MCF 10A (cell line): Measurements from ENCODE around the gene ZNF598. TPM values are rescaled to one million over a fixed set of nuclear protein-coding genes. Genes with fewer than 3 reads are reported as not detected.

Source experiments
- BruUV-seq: library from RNA; stranded (reverse); fragments of 400-500 nt; replicated peaks from 2 replicates; lab custom pipeline; 2021; lab: Mats Ljungman, UMichigan
- CTCF ChIA-PET: fragments of 300-600 bp; sonication (Branson Sonifier 250); formaldehyde crosslinking; extraction: SDS; loops from one replicate; lab custom pipeline; 2021; ENCODE audit warnings: antibody characterized with exemption, inconsistent platforms; lab: Yijun Ruan, JAX
- POLR2A ChIA-PET: fragments of 300-600, 350-650 bp; sonication (Branson Sonifier 250); formaldehyde crosslinking; extraction: SDS; loops from one replicate; lab custom pipeline; 2020; ENCODE audit warnings: antibody characterized with exemption, inconsistent platforms; lab: Yijun Ruan, JAX
- DNase-seq: peaks from one replicate; pipeline ENCODE4 v3.0.0-alpha.2; 2018; ENCODE audit not compliant: unreplicated experiment
- H3K27ac Mint-ChIP-seq: one replicate; pipeline ENCODE4 v1.8.0; 2022; ENCODE audit warnings: mild to moderate bottlenecking, low read depth, mixed read lengths; ENCODE audit not compliant: unreplicated experiment
- H3K27me3 Mint-ChIP-seq: one replicate; pipeline ENCODE4 v1.8.0; 2022; ENCODE audit warnings: mixed read lengths; ENCODE audit not compliant: insufficient read depth, unreplicated experiment
- H3K36me3 Mint-ChIP-seq: one replicate; pipeline ENCODE4 v1.8.0; 2022; ENCODE audit warnings: mild to moderate bottlenecking, moderate library complexity, mixed read lengths; ENCODE audit not compliant: insufficient read depth, unreplicated experiment
- H3K4me1 Mint-ChIP-seq: one replicate; pipeline ENCODE4 v1.8.0; 2022; ENCODE audit warnings: mixed read lengths; ENCODE audit not compliant: insufficient read depth, unreplicated experiment
- H3K4me3 Mint-ChIP-seq: one replicate; pipeline ENCODE4 v1.8.0; 2022; ENCODE audit warnings: mild to moderate bottlenecking, moderate library complexity, mixed read lengths; ENCODE audit not compliant: unreplicated experiment
- H3K9me3 Mint-ChIP-seq: one replicate; pipeline ENCODE4 v1.8.0; 2022; ENCODE audit warnings: mixed read lengths; ENCODE audit not compliant: unreplicated experiment
- intact Hi-C: fragments of 100-400 bp; cut with micrococcal nuclease; formaldehyde crosslinking; loops from 2 replicates; pipeline ENCODE4 v1.14.1; 2022
- total RNA-seq: library from RNA; stranded (reverse); gene quantifications from 2 replicates; pipeline ENCODE4 v1.2.3, GENCODE V29; 2022
- TF ChIP-seq, protein P1 (sequence below): fragments of 200-600 bp; IDR thresholded peaks from one replicate; pipeline ENCODE4 v1.8.0; 2022; ENCODE audit warnings: antibody characterized with exemption, mild to moderate bottlenecking; ENCODE audit not compliant: unreplicated experiment

ZNF598 gene
- total RNA-seq, 1 experiment from 2014 or later = 252 TPM

DNA sequence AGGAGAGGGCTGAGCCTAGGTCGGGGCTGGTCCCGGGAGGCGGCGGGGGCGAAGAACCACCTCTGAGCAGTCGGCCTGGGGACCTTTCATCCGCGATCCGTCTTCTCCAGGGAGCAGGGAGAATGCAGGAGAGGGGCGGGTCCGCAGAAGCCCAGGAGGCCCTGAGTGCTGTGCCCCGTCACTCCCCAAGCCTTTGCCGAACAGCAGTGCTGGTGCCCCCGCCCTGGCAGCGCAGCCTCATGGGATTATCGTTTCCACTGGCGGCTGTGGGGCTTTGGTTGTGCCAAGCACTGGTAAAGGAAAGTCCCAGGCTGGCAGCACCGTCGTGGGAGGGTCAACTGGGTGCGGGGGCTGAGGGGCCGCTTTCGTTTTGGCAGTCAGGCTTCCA, 37.1 kb downstream of the ZNF598 start:
- Mint-ChIP-seq H3K27ac (peak overlapping the region; percentile 84), H3K36me3 (peaks cover 14% of the 10 kb centered on the region), H3K4me1 (peaks cover 13% of the 10 kb centered on the region), H3K27me3 (no peaks in the 10 kb centered on the region), H3K9me3 (no peaks in the 10 kb centered on the region), H3K4me3 (peak overlapping the region; percentile 92)
- TF ChIP-seq, protein P1, sequence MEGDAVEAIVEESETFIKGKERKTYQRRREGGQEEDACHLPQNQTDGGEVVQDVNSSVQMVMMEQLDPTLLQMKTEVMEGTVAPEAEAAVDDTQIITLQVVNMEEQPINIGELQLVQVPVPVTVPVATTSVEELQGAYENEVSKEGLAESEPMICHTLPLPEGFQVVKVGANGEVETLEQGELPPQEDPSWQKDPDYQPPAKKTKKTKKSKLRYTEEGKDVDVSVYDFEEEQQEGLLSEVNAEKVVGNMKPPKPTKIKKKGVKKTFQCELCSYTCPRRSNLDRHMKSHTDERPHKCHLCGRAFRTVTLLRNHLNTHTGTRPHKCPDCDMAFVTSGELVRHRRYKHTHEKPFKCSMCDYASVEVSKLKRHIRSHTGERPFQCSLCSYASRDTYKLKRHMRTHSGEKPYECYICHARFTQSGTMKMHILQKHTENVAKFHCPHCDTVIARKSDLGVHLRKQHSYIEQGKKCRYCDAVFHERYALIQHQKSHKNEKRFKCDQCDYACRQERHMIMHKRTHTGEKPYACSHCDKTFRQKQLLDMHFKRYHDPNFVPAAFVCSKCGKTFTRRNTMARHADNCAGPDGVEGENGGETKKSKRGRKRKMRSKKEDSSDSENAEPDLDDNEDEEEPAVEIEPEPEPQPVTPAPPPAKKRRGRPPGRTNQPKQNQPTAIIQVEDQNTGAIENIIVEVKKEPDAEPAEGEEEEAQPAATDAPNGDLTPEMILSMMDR = no peak
- CTCF ChIA-PET = interaction anchor here (0.7 to 0.8 kb wide), 2 partner anchors 10 to 107 kb away, joined by 3 to 5 read pairs; no protein-coding TSS in a partner anchor
- no TSS peak for BruUV-seq
- no peak for DNase-seq
- intact Hi-C loops = no loop called here
- POLR2A ChIA-PET = interaction anchor here (0.9 to 2.7 kb wide), 14 partner anchors 8 to 190 kb away, joined by 3 to 35 read pairs (median 8); partner anchors contain the start of genes GFER, NDUFB10, NTHL1 and NUBP2

DNA sequence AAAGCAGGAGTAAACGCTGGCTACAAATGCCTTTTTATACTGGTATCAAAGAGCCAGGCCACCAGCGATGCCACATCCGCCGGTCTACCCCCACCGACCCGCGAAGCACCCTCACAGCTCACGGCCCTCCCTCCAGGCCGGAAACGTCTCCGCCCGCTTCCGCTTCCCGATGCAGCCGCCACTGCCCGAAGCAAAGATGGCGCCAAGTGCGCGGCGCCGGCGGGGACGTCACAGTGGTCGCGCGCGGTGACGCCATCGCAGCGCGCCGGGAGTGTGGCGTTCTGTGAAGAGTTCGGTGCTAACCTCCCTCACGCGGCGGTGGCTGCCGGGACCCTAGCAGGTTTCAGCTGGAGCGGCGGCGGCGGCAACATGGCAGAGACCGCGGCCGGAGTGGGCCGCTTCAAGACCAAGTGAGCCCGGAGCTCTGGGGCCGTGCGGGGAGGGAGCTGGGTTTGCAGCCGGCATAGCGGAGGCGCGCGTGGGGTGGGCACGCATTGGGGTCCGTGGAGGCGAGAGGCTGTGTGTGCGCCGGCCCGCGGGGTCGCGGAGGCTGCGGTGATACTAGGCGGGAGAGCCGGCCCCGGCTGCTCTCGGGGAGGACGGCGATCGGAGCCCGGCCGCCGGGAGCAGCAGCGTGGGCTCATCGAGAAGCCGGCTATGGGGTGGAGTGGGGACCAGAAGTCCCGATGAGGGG, 37.7 kb downstream of the ZNF598 start, which contains the start of gene TBL3:
TBL3 (plus strand) TSS at position 258 of the 694 bp plus-strand sequence; CDS start at position 370, 112 bp downstream.
- H3K9me3 Mint-ChIP-seq = no peaks in the 10 kb centered on the region
- peaks cover 14% of the 10 kb centered on the region for H3K36me3 Mint-ChIP-seq
- intact Hi-C loops = no loop called here
- DNase-seq = peak; percentile 92
- peak within 1 kb of the TSS; percentile 92 for H3K4me3 Mint-ChIP-seq
- POLR2A ChIA-PET = interaction anchor here (0.6 to 2.7 kb wide), 25 partner anchors 8 to 797 kb away, joined by 3 to 35 read pairs (median 5); partner anchors contain the start of genes GFER, NDUFB10, NTHL1 and NUBP2
- CTCF ChIA-PET = interaction anchor here (0.5 to 0.8 kb wide), 5 partner anchors 11 to 176 kb away, joined by 3 to 5 read pairs (median 3); no protein-coding TSS in a partner anchor
- TF ChIP-seq, protein P1 = no peak
- BruUV-seq = no TSS peak
- H3K27ac Mint-ChIP-seq = peak within 1 kb of the TSS; percentile 95
- no peaks in the 10 kb centered on the region for H3K27me3 Mint-ChIP-seq
- peaks cover 13% of the 10 kb centered on the region for H3K4me1 Mint-ChIP-seq

DNA sequence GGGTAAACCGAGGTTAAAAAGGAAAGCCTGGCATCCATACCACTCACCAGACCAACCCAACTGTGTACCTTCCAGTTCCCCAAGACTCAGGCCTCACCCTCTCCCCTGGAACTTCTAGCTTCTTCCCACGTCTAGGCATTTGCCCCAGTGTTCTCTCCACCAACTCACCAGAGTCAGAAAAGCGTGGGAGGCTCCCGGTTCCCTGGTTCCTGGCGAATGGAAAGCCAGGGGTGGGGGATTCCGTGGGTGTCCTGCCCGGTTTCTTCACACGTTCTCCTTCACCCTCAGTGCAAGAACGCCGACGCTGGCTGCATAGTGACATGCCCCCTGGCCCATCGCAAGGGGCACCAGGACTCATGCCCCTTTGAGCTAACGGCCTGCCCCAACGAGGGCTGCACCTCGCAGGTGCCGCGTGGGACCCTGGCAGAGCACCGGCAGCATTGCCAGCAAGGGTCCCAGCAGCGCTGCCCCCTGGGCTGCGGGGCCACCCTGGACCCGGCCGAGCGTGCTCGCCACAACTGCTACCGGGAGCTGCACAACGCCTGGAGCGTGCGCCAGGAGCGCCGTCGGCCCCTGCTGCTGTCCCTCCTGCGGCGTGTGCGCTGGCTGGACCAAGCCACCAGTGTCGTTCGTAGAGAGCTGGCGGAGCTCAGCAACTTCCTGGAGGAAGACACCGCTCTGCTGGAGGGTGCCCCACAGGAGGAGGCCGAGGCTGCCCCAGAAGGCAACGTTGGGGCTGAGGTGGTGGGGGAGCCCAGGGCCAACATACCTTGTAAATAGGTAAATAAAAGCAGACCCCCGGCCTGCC, 41.3 kb downstream of the ZNF598 start:
- Mint-ChIP-seq H3K27ac (no peak overlapping the region), H3K4me3 (no peak overlapping the region)
- POLR2A ChIA-PET = interaction anchor here (1.0 kb wide), 1 partner anchor 15 kb away, joined by 5 read pairs; the partner anchor contains the start of gene GFER

More for the DNA sequence above, 41.3 kb downstream of the ZNF598 start:
- CTCF ChIA-PET = no interaction called here
- TF ChIP-seq, protein P1 = no peak
- H3K36me3 Mint-ChIP-seq = peaks cover 31% of the 10 kb centered on the region
- BruUV-seq = no TSS peak
- intact Hi-C loops = no loop called here
- H3K27me3 Mint-ChIP-seq = no peaks in the 10 kb centered on the region
- DNase-seq = no peak
- peaks cover 18% of the 10 kb centered on the region for H3K4me1 Mint-ChIP-seq
- H3K9me3 Mint-ChIP-seq = no peaks in the 10 kb centered on the region
